GM12878 (cell line): ENCODE data around the gene KRTAP5-3. TPM values are rescaled to one million over a fixed set of nuclear protein-coding genes. Genes with fewer than 3 reads are reported as not detected.

ENCODE experiments used
- E2F4 ChIP-seq: IDR thresholded peaks from 2 replicates; pipeline ENCODE4 v1.6.1; 2012; ENCODE audit warnings: low read depth, low read length, improper control_type of control experiment
- polyA plus RNA-seq, 11 experiments: library from polyadenylated mRNA; depleted of rRNA in 4 of 11; unstranded in 6 of 11; stranded (reverse) in 5 of 11; fragments of >200 nt; fragmentation: Nextera tagmentation in 4 of 11; fragmentation: Illumina TruSeq in 1 of 11; extraction: Ambion mirVana in 4 of 11; extraction: Trizol in 1 of 11; gene quantifications; 1 replicate in 1 of 11; 2 replicates in 10 of 11; pipeline versions ENCODE4 v1.2.1 to v1.2.3, GENCODE V29; 2011 to 2016; ENCODE audit warnings: inconsistent platforms in 2 of 11, missing spikeins in 2 of 11, low read depth in 1 of 11
- total RNA-seq, 4 experiments: library from RNA; depleted of rRNA in 3 of 4; stranded (reverse); fragments of >200 nt in 3 of 4; fragmentation: Illumina TruSeq in 1 of 4; extraction: Trizol in 1 of 4; gene quantifications; 2 replicates each; pipeline versions ENCODE4 v1.2.1 to v1.2.3, GENCODE V29; 2013 to 2021

The KRTAP5-3 gene
- total and polyA plus RNA-seq, 10 of the 15 experiments (the other 5 are each of a cell fraction or from before 2014, with no cell fraction given): not detected

GRCh38 chr11:1557904-1558774 is 50.1 kb downstream of the KRTAP5-3 start (continued):
- no peak for TF ChIP-seq E2F4
- TF ChIP-seq, all 136 proteins: peak for 0

Other genes starting within 250 kb of the KRTAP5-3 start
Only the 7 nearest of the 13 such genes appear.
- 12.2 and 12.9 TPM in 2 replicates for gene MOB2, start 121.7 kb downstream of the KRTAP5-3 start, total RNA-seq (2014; rRNA removed)
- gene MOB2, start 121.7 kb downstream of the KRTAP5-3 start, total RNA-seq (2014; rRNA removed; fragmentation: Illumina TruSeq; extraction: Trizol): 13.5 and 13.9 TPM in 2 replicates
- gene MOB2, start 121.7 kb downstream of the KRTAP5-3 start, total RNA-seq (2021): 15.1 and 17.3 TPM in 2 replicates
- gene MOB2, start 121.7 kb downstream of the KRTAP5-3 start, polyA plus RNA-seq (2011; rRNA removed): 21.8 and 34.6 TPM in 2 replicates
- 12.6 and 21.1 TPM in 2 replicates for gene MOB2, start 121.7 kb downstream of the KRTAP5-3 start, polyA plus RNA-seq (2014; fragmentation: Illumina TruSeq; extraction: Trizol)
- under 1 TPM; 0.10 to 0.49 TPM for gene MOB2, start 121.7 kb downstream of the KRTAP5-3 start, polyA plus RNA-seq (2014; fragmentation: Nextera tagmentation; extraction: Ambion mirVana)
- gene MOB2, start 121.7 kb downstream of the KRTAP5-3 start, polyA plus RNA-seq (2014; rRNA removed): 19.1 and 21.9 TPM in 2 replicates
- gene MOB2, start 121.7 kb downstream of the KRTAP5-3 start, polyA plus RNA-seq (2016; fragmentation: Nextera tagmentation; extraction: Ambion mirVana): 10 to 100 TPM; 15.8 to 17.6 TPM
- gene DUSP8, start 36.2 kb downstream of the KRTAP5-3 start, total RNA-seq (2014; rRNA removed): not detected in 2 replicates
- gene DUSP8, start 36.2 kb downstream of the KRTAP5-3 start, total RNA-seq (2014; rRNA removed; fragmentation: Illumina TruSeq; extraction: Trizol): not detected in 2 replicates
- 0.21 and 0.38 TPM in 2 replicates for gene DUSP8, start 36.2 kb downstream of the KRTAP5-3 start, total RNA-seq (2021)
- 0.26 and 1.7 TPM in 2 replicates for gene DUSP8, start 36.2 kb downstream of the KRTAP5-3 start, polyA plus RNA-seq (2011; rRNA removed)
- 0.04 TPM in 1 of 2 replicates, not detected in the other for gene DUSP8, start 36.2 kb downstream of the KRTAP5-3 start, polyA plus RNA-seq (2014; fragmentation: Illumina TruSeq; extraction: Trizol)
- not detected for gene DUSP8, start 36.2 kb downstream of the KRTAP5-3 start, polyA plus RNA-seq (2014; fragmentation: Nextera tagmentation; extraction: Ambion mirVana)
- 0.09 and 0.14 TPM in 2 replicates for gene DUSP8, start 36.2 kb downstream of the KRTAP5-3 start, polyA plus RNA-seq (2014; rRNA removed)
- not detected for gene DUSP8, start 36.2 kb downstream of the KRTAP5-3 start, polyA plus RNA-seq (2016; fragmentation: Nextera tagmentation; extraction: Ambion mirVana)
- not detected in 2 replicates for gene KRTAP5-1, start 23.2 kb downstream of the KRTAP5-3 start, total RNA-seq (2014; rRNA removed)
- not detected in 2 replicates for gene KRTAP5-1, start 23.2 kb downstream of the KRTAP5-3 start, total RNA-seq (2014; rRNA removed; fragmentation: Illumina TruSeq; extraction: Trizol)
- not detected in 2 replicates for gene KRTAP5-1, start 23.2 kb downstream of the KRTAP5-3 start, total RNA-seq (2021)
- not detected in 2 replicates for gene KRTAP5-1, start 23.2 kb downstream of the KRTAP5-3 start, polyA plus RNA-seq (2011; rRNA removed)
- gene KRTAP5-1, start 23.2 kb downstream of the KRTAP5-3 start, polyA plus RNA-seq (2014; fragmentation: Illumina TruSeq; extraction: Trizol): not detected in 2 replicates
- gene KRTAP5-1, start 23.2 kb downstream of the KRTAP5-3 start, polyA plus RNA-seq (2014; fragmentation: Nextera tagmentation; extraction: Ambion mirVana): not detected
- gene KRTAP5-1, start 23.2 kb downstream of the KRTAP5-3 start, polyA plus RNA-seq (2014; rRNA removed): not detected in 2 replicates
- not detected for gene KRTAP5-1, start 23.2 kb downstream of the KRTAP5-3 start, polyA plus RNA-seq (2016; fragmentation: Nextera tagmentation; extraction: Ambion mirVana)
- not detected in 2 replicates for gene KRTAP5-2, start 10.2 kb downstream of the KRTAP5-3 start, total RNA-seq (2014; rRNA removed)
- not detected in 2 replicates for gene KRTAP5-2, start 10.2 kb downstream of the KRTAP5-3 start, total RNA-seq (2014; rRNA removed; fragmentation: Illumina TruSeq; extraction: Trizol)
- gene KRTAP5-2, start 10.2 kb downstream of the KRTAP5-3 start, total RNA-seq (2021): not detected in 2 replicates
- gene KRTAP5-2, start 10.2 kb downstream of the KRTAP5-3 start, polyA plus RNA-seq (2011; rRNA removed): not detected in 2 replicates
- gene KRTAP5-2, start 10.2 kb downstream of the KRTAP5-3 start, polyA plus RNA-seq (2014; fragmentation: Illumina TruSeq; extraction: Trizol): not detected in 2 replicates
- not detected for gene KRTAP5-2, start 10.2 kb downstream of the KRTAP5-3 start, polyA plus RNA-seq (2014; fragmentation: Nextera tagmentation; extraction: Ambion mirVana)
- gene KRTAP5-2, start 10.2 kb downstream of the KRTAP5-3 start, polyA plus RNA-seq (2014; rRNA removed): not detected in 2 replicates
- not detected for gene KRTAP5-2, start 10.2 kb downstream of the KRTAP5-3 start, polyA plus RNA-seq (2016; fragmentation: Nextera tagmentation; extraction: Ambion mirVana)
- not detected in 2 replicates for gene KRTAP5-4, start 13.7 kb upstream of the KRTAP5-3 start, total RNA-seq (2014; rRNA removed)
- not detected in 2 replicates for gene KRTAP5-4, start 13.7 kb upstream of the KRTAP5-3 start, total RNA-seq (2014; rRNA removed; fragmentation: Illumina TruSeq; extraction: Trizol)
- not detected in 2 replicates for gene KRTAP5-4, start 13.7 kb upstream of the KRTAP5-3 start, total RNA-seq (2021)
- gene KRTAP5-4, start 13.7 kb upstream of the KRTAP5-3 start, polyA plus RNA-seq (2011; rRNA removed): not detected in 2 replicates
- not detected in 2 replicates for gene KRTAP5-4, start 13.7 kb upstream of the KRTAP5-3 start, polyA plus RNA-seq (2014; fragmentation: Illumina TruSeq; extraction: Trizol)
- gene KRTAP5-4, start 13.7 kb upstream of the KRTAP5-3 start, polyA plus RNA-seq (2014; fragmentation: Nextera tagmentation; extraction: Ambion mirVana): not detected
- not detected in 2 replicates for gene KRTAP5-4, start 13.7 kb upstream of the KRTAP5-3 start, polyA plus RNA-seq (2014; rRNA removed)
- not detected for gene KRTAP5-4, start 13.7 kb upstream of the KRTAP5-3 start, polyA plus RNA-seq (2016; fragmentation: Nextera tagmentation; extraction: Ambion mirVana)
- gene KRTAP5-5, start 21.3 kb upstream of the KRTAP5-3 start, total RNA-seq (2014; rRNA removed): not detected in 2 replicates
- not detected in 2 replicates for gene KRTAP5-5, start 21.3 kb upstream of the KRTAP5-3 start, total RNA-seq (2014; rRNA removed; fragmentation: Illumina TruSeq; extraction: Trizol)
- not detected in 2 replicates for gene KRTAP5-5, start 21.3 kb upstream of the KRTAP5-3 start, total RNA-seq (2021)
- gene KRTAP5-5, start 21.3 kb upstream of the KRTAP5-3 start, polyA plus RNA-seq (2011; rRNA removed): not detected in 2 replicates
- gene KRTAP5-5, start 21.3 kb upstream of the KRTAP5-3 start, polyA plus RNA-seq (2014; fragmentation: Illumina TruSeq; extraction: Trizol): not detected in 2 replicates
- gene KRTAP5-5, start 21.3 kb upstream of the KRTAP5-3 start, polyA plus RNA-seq (2014; fragmentation: Nextera tagmentation; extraction: Ambion mirVana): not detected
- not detected in 2 replicates for gene KRTAP5-5, start 21.3 kb upstream of the KRTAP5-3 start, polyA plus RNA-seq (2014; rRNA removed)
- gene KRTAP5-5, start 21.3 kb upstream of the KRTAP5-3 start, polyA plus RNA-seq (2016; fragmentation: Nextera tagmentation; extraction: Ambion mirVana): not detected
- not detected in 2 replicates for gene KRTAP5-6, start 88.7 kb upstream of the KRTAP5-3 start, total RNA-seq (2014; rRNA removed)
- gene KRTAP5-6, start 88.7 kb upstream of the KRTAP5-3 start, total RNA-seq (2014; rRNA removed; fragmentation: Illumina TruSeq; extraction: Trizol): not detected in 2 replicates
- not detected in 2 replicates for gene KRTAP5-6, start 88.7 kb upstream of the KRTAP5-3 start, total RNA-seq (2021)
- gene KRTAP5-6, start 88.7 kb upstream of the KRTAP5-3 start, polyA plus RNA-seq (2011; rRNA removed): not detected in 2 replicates
- not detected in 2 replicates for gene KRTAP5-6, start 88.7 kb upstream of the KRTAP5-3 start, polyA plus RNA-seq (2014; fragmentation: Illumina TruSeq; extraction: Trizol)
- not detected for gene KRTAP5-6, start 88.7 kb upstream of the KRTAP5-3 start, polyA plus RNA-seq (2014; fragmentation: Nextera tagmentation; extraction: Ambion mirVana)
- gene KRTAP5-6, start 88.7 kb upstream of the KRTAP5-3 start, polyA plus RNA-seq (2014; rRNA removed): not detected in 2 replicates
- not detected for gene KRTAP5-6, start 88.7 kb upstream of the KRTAP5-3 start, polyA plus RNA-seq (2016; fragmentation: Nextera tagmentation; extraction: Ambion mirVana)